CD4-positive, alpha-beta T cell treated with Interleukin-6 for 4 hours (primary cell): ENCODE data around the gene C19orf25.

ENCODE experiments used
- DNase-seq: peaks from one replicate; pipeline ENCODE4 v3.0.0-alpha.2; 2020; ENCODE audit warnings: mixed read lengths

Gene C19orf25

GRCh38 chr19:1427221-1427920 is 51.6 kb downstream of the C19orf25 start:
- no peak for DNase-seq

DNA sequence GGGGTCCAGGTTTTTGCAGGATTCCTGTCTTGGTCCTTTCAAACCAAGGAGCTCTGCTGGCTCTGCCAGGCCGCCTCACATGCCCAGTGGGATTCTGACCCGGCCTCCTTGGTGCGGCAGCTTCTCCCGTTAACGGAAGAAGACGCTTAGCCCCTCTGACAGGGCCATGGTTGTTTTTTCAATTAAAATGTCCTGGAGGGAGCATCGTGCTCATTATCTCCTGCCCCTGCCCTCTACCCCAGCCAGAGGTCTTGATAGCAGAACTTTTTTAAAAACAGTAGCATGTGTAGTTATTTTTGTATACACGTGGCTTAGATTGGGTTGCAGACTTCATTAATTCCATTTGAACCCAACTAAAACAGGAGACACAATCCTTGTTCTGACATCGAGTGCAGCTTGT is 52.3 kb downstream of the C19orf25 start:
- DNase-seq: no peak

GRCh38 chr19:1425902-1426301 is 53.1 kb downstream of the C19orf25 start:
- no peak for DNase-seq

DNA sequence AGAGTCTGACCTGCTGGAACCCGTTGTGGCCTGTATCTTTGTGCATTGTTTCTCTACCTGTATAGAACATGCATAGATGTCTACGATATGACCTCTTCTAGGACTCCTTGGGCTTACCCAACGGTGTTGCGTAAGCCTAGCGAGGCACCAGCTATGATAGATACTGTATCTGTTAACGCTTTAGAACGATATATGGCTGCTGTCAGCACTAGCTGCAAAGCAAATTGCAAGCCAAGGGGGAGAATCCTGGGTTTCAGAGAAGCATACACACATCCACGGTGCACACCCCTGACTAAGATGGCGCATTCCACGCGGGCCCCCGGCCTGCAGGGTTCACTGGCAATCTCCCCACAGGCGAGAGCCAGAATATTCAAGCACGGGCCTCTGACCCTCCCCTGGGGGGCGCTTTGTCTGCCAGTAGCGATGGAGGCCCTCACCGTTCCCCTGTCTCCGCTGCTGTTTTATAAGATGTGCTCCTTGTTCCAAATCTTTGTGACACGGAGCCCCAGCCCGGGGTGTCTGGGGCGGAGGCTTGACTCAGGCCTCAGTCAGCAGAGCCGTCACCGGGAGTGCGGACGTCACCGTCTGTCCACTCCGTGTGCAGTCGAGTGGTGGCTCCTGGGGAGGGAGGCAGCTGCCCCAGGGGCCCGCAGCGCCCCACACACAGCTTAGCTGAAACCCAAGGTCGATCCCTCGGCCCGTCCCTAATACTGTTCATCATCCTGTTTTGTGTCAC is 53.7 kb downstream of the C19orf25 start:
- no peak for DNase-seq

DNA sequence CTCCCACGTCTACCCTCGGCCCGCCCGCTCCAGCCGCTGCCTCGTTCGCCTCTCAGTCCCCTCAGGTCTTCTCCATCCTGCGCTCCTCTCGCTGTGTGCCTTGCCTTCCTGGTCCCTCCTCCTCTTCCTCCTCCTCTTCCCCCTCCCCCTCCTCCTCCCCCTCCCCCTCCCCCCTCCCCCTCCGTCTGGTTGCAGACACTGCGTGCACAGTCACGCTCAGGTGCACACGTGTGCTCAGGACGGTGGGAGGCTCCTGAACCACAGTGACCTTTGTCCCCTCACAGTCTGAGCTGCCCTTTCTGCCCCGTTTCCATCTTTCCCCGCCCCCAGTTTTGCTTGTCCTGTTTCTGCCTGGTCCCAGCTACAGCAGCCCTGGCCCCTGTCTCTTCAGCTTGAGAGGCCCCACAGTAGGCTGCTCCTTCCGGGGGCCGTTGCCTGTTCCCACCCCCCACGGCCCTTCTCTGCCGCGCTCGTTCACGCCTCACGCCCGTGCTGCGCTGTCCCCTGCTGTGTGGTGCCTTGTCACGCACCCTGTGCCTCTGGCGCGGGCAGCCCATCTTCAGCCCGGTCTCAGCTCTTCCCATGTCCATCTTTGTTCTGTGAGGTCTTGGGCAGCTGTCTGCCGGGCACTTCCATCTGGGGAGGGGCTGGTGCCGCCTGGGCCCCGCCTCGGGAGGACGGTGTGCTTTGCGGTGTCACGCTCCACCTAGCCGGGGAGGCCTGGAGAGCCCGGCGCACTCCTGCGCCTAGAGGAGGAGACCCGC is 54.6 kb downstream of the C19orf25 start:
- DNase-seq: no peak

GRCh38 chr19:1423436-1424191 is 55.4 kb downstream of the C19orf25 start:
- DNase-seq: no peak
